K562 (cell line): Measurements from ENCODE around the gene POLG. TPM values are rescaled to one million over a fixed set of nuclear protein-coding genes. Genes with fewer than 3 reads are reported as not detected.

Experiments used
- ATAC-seq: fragments of 200-7000 bp; cut with Tn5 transposase; 3 replicates; pipeline ENCODE4 v1.9.1; 2020; ENCODE audit warnings: moderate library complexity
- BruUV-seq: library from RNA; stranded (reverse); fragments of 400-500 nt; replicated peaks from 2 replicates; lab custom pipeline; 2021; lab: Mats Ljungman, UMichigan
- CTCF ChIA-PET: fragments of 300-600 bp; formaldehyde crosslinking; extraction: SDS; loops from one replicate; lab custom pipeline; 2021; ENCODE audit warnings: low intra/inter-chr PET ratio; lab: Yijun Ruan, JAX
- POLR2A ChIA-PET: fragments of 300-600, 350-650 bp; sonication (Branson Sonifier 250); formaldehyde crosslinking; extraction: SDS; loops from one replicate; lab custom pipeline; 2021; ENCODE audit warnings: antibody characterized with exemption, inconsistent platforms; lab: Yijun Ruan, JAX
- DNase-seq, 4 experiments: peaks; one replicate each; pipeline versions ENCODE4 v3.0.0 to v3.0.0-alpha.2; 2011 to 2018; ENCODE audit warnings: low spot score in 3 of 4, mixed read lengths in 3 of 4; ENCODE audit errors: extremely low read depth in 1 of 4
- FAIRE-seq: peaks from 2 replicates; lab custom pipeline; 2011; peaks lifted over from hg19 to GRCh38; lab: Jason Lieb, UNC
- H2AFZ ChIP-seq: 2 replicates; pipeline ENCODE4 v1.6.0; 2011; ENCODE audit warnings: low read depth, low read length, control low read depth, inconsistent platforms
- H3K27ac ChIP-seq: fragments of 200-600 bp; 3 replicates; pipeline ENCODE4 v1.8.0; 2011; ENCODE audit warnings: low read depth, mild to moderate bottlenecking, control low read depth, inconsistent platforms, low read length, moderate library complexity, mixed read lengths; ENCODE audit errors: extremely low read depth
- H3K27me3 ChIP-seq, 2 experiments: fragments of 300-600 bp in 1 of 2; 2 replicates in 1 of 2; 3 replicates in 1 of 2; pipeline versions ENCODE4 v1.6.0 to v1.8.0; 2011; ENCODE audit warnings: inconsistent platforms in 2 of 2, low read length in 2 of 2, mild to moderate bottlenecking in 1 of 2, mixed read lengths in 1 of 2, moderate library complexity in 1 of 2; ENCODE audit not compliant: control insufficient read depth in 2 of 2, insufficient read depth in 2 of 2
- H3K36me3 ChIP-seq: fragments of 300-600 bp; 3 replicates; pipeline ENCODE4 v1.8.0; 2011; ENCODE audit warnings: mild to moderate bottlenecking, low read length, inconsistent platforms; ENCODE audit not compliant: control insufficient read depth, insufficient read depth
- H3K4me1 ChIP-seq, 2 experiments: fragments of 200-600 bp in 1 of 2; replicated peaks in 1 of 2; 2 replicates in 1 of 2; 3 replicates in 1 of 2; pipeline versions ENCODE4 v1.5.1 to v1.8.0; 2011; ENCODE audit warnings: inconsistent platforms in 2 of 2, low read length in 2 of 2, mild to moderate bottlenecking in 1 of 2, mixed read lengths in 1 of 2, moderate library complexity in 1 of 2; ENCODE audit not compliant: control insufficient read depth in 2 of 2, insufficient read depth in 2 of 2
- H3K4me2 ChIP-seq: 2 replicates; pipeline ENCODE4 v1.6.1; 2011; ENCODE audit warnings: low read length, control low read depth, inconsistent platforms, mixed read lengths; ENCODE audit not compliant: insufficient read depth
- H3K4me3 ChIP-seq: fragments of 200-600 bp; sonication (generic), shearing (Covaris generic); 2 replicates; pipeline ENCODE4 v1.5.1; 2016; ENCODE audit warnings: control low read depth, inconsistent platforms
- H3K79me2 ChIP-seq: fragments of 200-600 bp; 3 replicates; pipeline ENCODE4 v1.8.0; 2011; ENCODE audit warnings: low read length, inconsistent platforms; ENCODE audit not compliant: control insufficient read depth, insufficient read depth
- H3K9ac ChIP-seq, 2 experiments: 2 replicates each; pipeline versions ENCODE4 v1.6.0 to v1.6.1; 2011; ENCODE audit warnings: low read depth in 2 of 2, low read length in 2 of 2, control low read depth in 1 of 2, inconsistent platforms in 1 of 2, mild to moderate bottlenecking in 1 of 2, mixed read lengths in 1 of 2; ENCODE audit not compliant: insufficient read depth in 1 of 2
- H3K9me1 ChIP-seq: one replicate; pipeline ENCODE4 v1.6.0; 2011; ENCODE audit warnings: inconsistent platforms, mild to moderate bottlenecking, low read length, moderate library complexity; ENCODE audit not compliant: control insufficient read depth, insufficient read depth
- H3K9me3 ChIP-seq: replicated peaks from 2 replicates; pipeline ENCODE4 v1.5.1; 2011; ENCODE audit warnings: low read depth, low read length, inconsistent platforms; ENCODE audit not compliant: control insufficient read depth, insufficient read depth
- H4K20me1 ChIP-seq: replicated peaks from 2 replicates; pipeline ENCODE4 v1.6.1; 2011; ENCODE audit warnings: low read length, inconsistent platforms, mixed read lengths; ENCODE audit not compliant: control insufficient read depth, insufficient read depth
- ARID3B ChIP-seq: fragments of 250-450 bp; sonication (Bioruptor Pico); IDR thresholded peaks from 2 replicates; pipeline ENCODE4 v1.4.0; 2020; ENCODE audit warnings: borderline replicate concordance
- C11orf30 ChIP-seq: fragments of 450-650 bp; IDR thresholded peaks from 2 replicates; pipeline ENCODE4 v1.6.1; 2016; ENCODE audit warnings: low read depth, mild to moderate bottlenecking
- DDX20 ChIP-seq: fragments of 450-650 bp; IDR thresholded peaks from 2 replicates; pipeline ENCODE4 v1.6.1; 2016; ENCODE audit warnings: missing genetic modification characterization, low read depth, mild to moderate bottlenecking, missing compliant biosample characterization, moderate library complexity
- ETV1 ChIP-seq: fragments of 450-650 bp; conservative IDR thresholded peaks from 2 replicates; pipeline ENCODE4 v1.6.1; 2016; ENCODE audit warnings: missing genetic modification characterization, control low read depth, low read depth, missing compliant biosample characterization
- FUS ChIP-seq: fragments of 200-400 bp; formaldehyde crosslinking; optimal IDR thresholded peaks from 2 replicates; pipeline ENCODE3; 2017; ENCODE audit warnings: low read depth, low read length
- LEF1 ChIP-seq: fragments of 450-650 bp; IDR thresholded peaks from 2 replicates; pipeline ENCODE4 v1.6.1; 2016; ENCODE audit warnings: mild to moderate bottlenecking
- MTF1 ChIP-seq: fragments of 250-450 bp; sonication (Bioruptor Pico); IDR thresholded peaks from 2 replicates; pipeline ENCODE4 v1.9.0; 2021; ENCODE audit warnings: moderate library complexity, mild to moderate bottlenecking, inconsistent platforms, borderline replicate concordance
- RNF219 ChIP-seq: fragments of 250-450 bp; sonication (Bioruptor Pico); IDR thresholded peaks from 2 replicates; pipeline ENCODE4 v1.5.0; 2022; ENCODE audit warnings: mild to moderate bottlenecking
- SMARCE1 ChIP-seq: fragments of 450-650 bp; IDR thresholded peaks from 2 replicates; pipeline ENCODE4 v1.7.1; 2016; ENCODE audit warnings: mild to moderate bottlenecking
- TAL1 ChIP-seq: fragments of 450-650 bp; IDR thresholded peaks from 2 replicates; pipeline ENCODE4 v1.6.1; 2016; ENCODE audit warnings: mild to moderate bottlenecking
- ZNF316 ChIP-seq: fragments of 450-650 bp; IDR thresholded peaks from 2 replicates; pipeline ENCODE4 v1.6.1; 2016
- ZSCAN29 ChIP-seq: fragments of 450-650 bp; IDR thresholded peaks from 2 replicates; pipeline ENCODE4 v1.6.1; 2017
- WGBS: fragments of 100-300 bp; shearing (Covaris generic); methylation state at CpG from one replicate; pipeline ENCODE4 v1.1.6; 2016; ENCODE audit warnings: low coverage, mixed read lengths; ENCODE audit not compliant: insufficient coverage; ENCODE audit errors: missing lambda C conversion rate; 5-methylcytosine and 5-hydroxymethylcytosine counted together
- in situ Hi-C: fragments of 300-500 bp; cut with MboI; formaldehyde crosslinking; loops from 4 replicates; pipeline ENCODE4 v1.15.0; 2018; ENCODE audit warnings: inconsistent platforms, mixed read lengths
- intact Hi-C: fragments of 100-400 bp; cut with micrococcal nuclease; formaldehyde crosslinking; loops from 2 replicates; pipeline ENCODE4 v1.14.2; 2022
- polyA plus RNA-seq, 8 experiments: library from polyadenylated mRNA; depleted of rRNA in 4 of 8; stranded (reverse) in 5 of 8; unstranded in 3 of 8; fragments of >200 nt; fragmentation: Nextera tagmentation in 2 of 8; fragmentation: Illumina TruSeq in 1 of 8; extraction: Ambion mirVana in 2 of 8; extraction: Trizol in 1 of 8; gene quantifications; 2 replicates each; pipeline versions ENCODE4 v1.2.1 to v1.2.3, GENCODE V29; 2011 to 2014; ENCODE audit warnings: inconsistent platforms in 1 of 8, missing spikeins in 1 of 8
- total RNA-seq, 7 experiments: library from RNA; depleted of rRNA in 6 of 7; stranded (reverse); fragments of >200 nt in 6 of 7; fragmentation: Illumina TruSeq in 2 of 7; extraction: Trizol in 2 of 7; gene quantifications; 2 replicates each; pipeline versions ENCODE4 v1.2.1 to v1.2.3, GENCODE V29; 2011 to 2021; ENCODE audit warnings: low replicate concordance in 1 of 7

The POLG gene
- total and polyA plus RNA-seq, 9 of the 15 experiments (the other 6 are each of a cell fraction or from before 2014, with no cell fraction given): 15.2 to 83.8 (median 38.6) TPM

- 0% methylated on average over 10 of the region's 11 CpGs for WGBS
- Histone ChIP-seq H3K27me3 (peaks cover 25 to 53% of the 10 kb centered on the region in 2 experiments), H3K79me2 (no peaks in the 10 kb centered on the region), H3K27ac (no peak overlapping the region), H3K4me2 (no peak overlapping the region), H4K20me1 (peaks cover 9% of the 10 kb centered on the region; the same call in 1 of the 2 replicates), H3K9ac (no peak overlapping the region), H3K9me3 (no peaks in the 10 kb centered on the region), H3K4me1 (peaks cover 0 to 25% of the 10 kb centered on the region in 2 experiments; a peak in 1 of 5 replicates), H3K4me3 (no peak overlapping the region)
- in situ Hi-C loops: no loop called here
- no peak for DNase-seq
- BruUV-seq: no TSS peak
- no peak for FAIRE-seq
- ChIA-PET POLR2A (interaction anchor here (0.6 to 2.0 kb wide), 5 partner anchors 9 to 53 kb away, joined by 3 to 5 read pairs (median 3); no protein-coding TSS in a partner anchor), CTCF (interaction anchor here (0.7 kb wide), 1 partner anchor 19 kb away, joined by 3 read pairs; no protein-coding TSS in a partner anchor)
- intact Hi-C loops: no loop called here
- ATAC-seq: no peak
- TF ChIP-seq ZSCAN29: no peak
- peak; percentile 41; the same call in 1 of the 2 replicates for TF ChIP-seq ZNF316
- TF ChIP-seq C11orf30: peak; percentile 26; the same call in 1 of the 2 replicates
- TF ChIP-seq, all 486 proteins: peak for 2
- Histone ChIP-seq H2AFZ (no peak overlapping the region), H3K36me3 (no peaks in the 10 kb centered on the region), H3K9me1 (no peaks in the 10 kb centered on the region)
Observed at GRCh38 chr15:89381888-89382686, 47.5 kb upstream of the POLG start.

GRCh38 chr15:89381331-89381730 lies 46.7 kb upstream of the POLG start:
- Histone ChIP-seq H3K4me2 (no peak overlapping the region), H3K27me3 (peaks cover 31 to 59% of the 10 kb centered on the region in 2 experiments), H4K20me1 (peaks cover 9% of the 10 kb centered on the region; the same call in 1 of the 2 replicates), H3K9ac (no peak overlapping the region), H3K4me3 (no peak overlapping the region), H3K9me1 (no peaks in the 10 kb centered on the region), H3K36me3 (no peaks in the 10 kb centered on the region), H3K27ac (no peak overlapping the region), H3K4me1 (peaks cover 0 to 25% of the 10 kb centered on the region in 2 experiments; a peak in 1 of 5 replicates), H3K9me3 (no peaks in the 10 kb centered on the region), H3K79me2 (no peaks in the 10 kb centered on the region), H2AFZ (no peak overlapping the region)
- intact Hi-C loops: no loop called here
- ChIA-PET POLR2A (no interaction called here), CTCF (no interaction called here)
- no TSS peak for BruUV-seq
- FAIRE-seq (no peak), ATAC-seq (no peak), DNase-seq (no peak)
- in situ Hi-C loops: no loop called here
- 0% methylated on average over 3 of the region's 3 CpGs for WGBS
- TF ChIP-seq ARID3B (no peak), ETV1 (tag) (no peak), MTF1 (CRISPR knock-in tag) (no peak), TAL1 (no peak), DDX20 (tag) (no peak), SMARCE1 (no peak), FUS (no peak), RNF219 (CRISPR knock-in tag) (no peak), LEF1 (no peak)
